K562 (cell line): Measurements from ENCODE around the gene MPPED1. TPM values are rescaled to one million over a fixed set of nuclear protein-coding genes. Genes with fewer than 3 reads are reported as not detected.

Source experiments
- ATAC-seq: fragments of 200-7000 bp; cut with Tn5 transposase; 3 replicates; pipeline ENCODE4 v1.9.1; 2020; ENCODE audit warnings: moderate library complexity
- BruUV-seq: library from RNA; stranded (reverse); fragments of 400-500 nt; replicated peaks from 2 replicates; lab custom pipeline; 2021; lab: Mats Ljungman, UMichigan
- CTCF ChIA-PET: fragments of 300-600 bp; formaldehyde crosslinking; extraction: SDS; loops from one replicate; lab custom pipeline; 2021; ENCODE audit warnings: low intra/inter-chr PET ratio; lab: Yijun Ruan, JAX
- POLR2A ChIA-PET: fragments of 300-600, 350-650 bp; sonication (Branson Sonifier 250); formaldehyde crosslinking; extraction: SDS; loops from one replicate; lab custom pipeline; 2021; ENCODE audit warnings: antibody characterized with exemption, inconsistent platforms; lab: Yijun Ruan, JAX
- DNase-seq, 4 experiments: peaks; one replicate each; pipeline versions ENCODE4 v3.0.0 to v3.0.0-alpha.2; 2011 to 2018; ENCODE audit warnings: low spot score in 3 of 4, mixed read lengths in 3 of 4; ENCODE audit errors: extremely low read depth in 1 of 4
- FAIRE-seq: peaks from 2 replicates; lab custom pipeline; 2011; peaks lifted over from hg19 to GRCh38; lab: Jason Lieb, UNC
- H2AFZ ChIP-seq: 2 replicates; pipeline ENCODE4 v1.6.0; 2011; ENCODE audit warnings: low read depth, low read length, control low read depth, inconsistent platforms
- H3K27ac ChIP-seq: fragments of 200-600 bp; 3 replicates; pipeline ENCODE4 v1.8.0; 2011; ENCODE audit warnings: low read depth, mild to moderate bottlenecking, control low read depth, inconsistent platforms, low read length, moderate library complexity, mixed read lengths; ENCODE audit errors: extremely low read depth
- H3K27me3 ChIP-seq, 2 experiments: fragments of 300-600 bp in 1 of 2; 2 replicates in 1 of 2; 3 replicates in 1 of 2; pipeline versions ENCODE4 v1.6.0 to v1.8.0; 2011; ENCODE audit warnings: inconsistent platforms in 2 of 2, low read length in 2 of 2, mild to moderate bottlenecking in 1 of 2, mixed read lengths in 1 of 2, moderate library complexity in 1 of 2; ENCODE audit not compliant: control insufficient read depth in 2 of 2, insufficient read depth in 2 of 2
- H3K36me3 ChIP-seq: fragments of 300-600 bp; 3 replicates; pipeline ENCODE4 v1.8.0; 2011; ENCODE audit warnings: mild to moderate bottlenecking, low read length, inconsistent platforms; ENCODE audit not compliant: control insufficient read depth, insufficient read depth
- H3K4me1 ChIP-seq, 2 experiments: fragments of 200-600 bp in 1 of 2; replicated peaks in 1 of 2; 2 replicates in 1 of 2; 3 replicates in 1 of 2; pipeline versions ENCODE4 v1.5.1 to v1.8.0; 2011; ENCODE audit warnings: inconsistent platforms in 2 of 2, low read length in 2 of 2, mild to moderate bottlenecking in 1 of 2, mixed read lengths in 1 of 2, moderate library complexity in 1 of 2; ENCODE audit not compliant: control insufficient read depth in 2 of 2, insufficient read depth in 2 of 2
- H3K4me2 ChIP-seq: 2 replicates; pipeline ENCODE4 v1.6.1; 2011; ENCODE audit warnings: low read length, control low read depth, inconsistent platforms, mixed read lengths; ENCODE audit not compliant: insufficient read depth
- H3K4me3 ChIP-seq: fragments of 200-600 bp; sonication (generic), shearing (Covaris generic); 2 replicates; pipeline ENCODE4 v1.5.1; 2016; ENCODE audit warnings: control low read depth, inconsistent platforms
- H3K79me2 ChIP-seq: fragments of 200-600 bp; 3 replicates; pipeline ENCODE4 v1.8.0; 2011; ENCODE audit warnings: low read length, inconsistent platforms; ENCODE audit not compliant: control insufficient read depth, insufficient read depth
- H3K9ac ChIP-seq, 2 experiments: 2 replicates each; pipeline versions ENCODE4 v1.6.0 to v1.6.1; 2011; ENCODE audit warnings: low read depth in 2 of 2, low read length in 2 of 2, control low read depth in 1 of 2, inconsistent platforms in 1 of 2, mild to moderate bottlenecking in 1 of 2, mixed read lengths in 1 of 2; ENCODE audit not compliant: insufficient read depth in 1 of 2
- H3K9me1 ChIP-seq: one replicate; pipeline ENCODE4 v1.6.0; 2011; ENCODE audit warnings: inconsistent platforms, mild to moderate bottlenecking, low read length, moderate library complexity; ENCODE audit not compliant: control insufficient read depth, insufficient read depth
- H3K9me3 ChIP-seq: replicated peaks from 2 replicates; pipeline ENCODE4 v1.5.1; 2011; ENCODE audit warnings: low read depth, low read length, inconsistent platforms; ENCODE audit not compliant: control insufficient read depth, insufficient read depth
- H4K20me1 ChIP-seq: replicated peaks from 2 replicates; pipeline ENCODE4 v1.6.1; 2011; ENCODE audit warnings: low read length, inconsistent platforms, mixed read lengths; ENCODE audit not compliant: control insufficient read depth, insufficient read depth
- KAT2B ChIP-seq: IDR thresholded peaks from one replicate; pipeline ENCODE4 v1.6.1; 2012; ENCODE audit warnings: low read depth, mild to moderate bottlenecking, control low read depth, inconsistent platforms, low read length, moderate library complexity
- TRIM28 ChIP-seq: fragments of 450-650 bp; IDR thresholded peaks from 2 replicates; pipeline ENCODE4 v1.6.1; 2017
- ZBTB8A ChIP-seq: fragments of 450-650 bp; IDR thresholded peaks from 2 replicates; pipeline ENCODE4 v1.6.1; 2018; ENCODE audit warnings: mild to moderate bottlenecking, moderate library complexity; ENCODE audit not compliant: partially characterized antibody
- WGBS: fragments of 100-300 bp; shearing (Covaris generic); methylation state at CpG from one replicate; pipeline ENCODE4 v1.1.6; 2016; ENCODE audit warnings: low coverage, mixed read lengths; ENCODE audit not compliant: insufficient coverage; ENCODE audit errors: missing lambda C conversion rate; 5-methylcytosine and 5-hydroxymethylcytosine counted together
- in situ Hi-C: fragments of 300-500 bp; cut with MboI; formaldehyde crosslinking; loops from 4 replicates; pipeline ENCODE4 v1.15.0; 2018; ENCODE audit warnings: inconsistent platforms, mixed read lengths
- intact Hi-C: fragments of 100-400 bp; cut with micrococcal nuclease; formaldehyde crosslinking; loops from 2 replicates; pipeline ENCODE4 v1.14.2; 2022
- polyA plus RNA-seq, 8 experiments: library from polyadenylated mRNA; depleted of rRNA in 4 of 8; stranded (reverse) in 5 of 8; unstranded in 3 of 8; fragments of >200 nt; fragmentation: Nextera tagmentation in 2 of 8; fragmentation: Illumina TruSeq in 1 of 8; extraction: Ambion mirVana in 2 of 8; extraction: Trizol in 1 of 8; gene quantifications; 2 replicates each; pipeline versions ENCODE4 v1.2.1 to v1.2.3, GENCODE V29; 2011 to 2014; ENCODE audit warnings: inconsistent platforms in 1 of 8, missing spikeins in 1 of 8
- total RNA-seq, 7 experiments: library from RNA; depleted of rRNA in 6 of 7; stranded (reverse); fragments of >200 nt in 6 of 7; fragmentation: Illumina TruSeq in 2 of 7; extraction: Trizol in 2 of 7; gene quantifications; 2 replicates each; pipeline versions ENCODE4 v1.2.1 to v1.2.3, GENCODE V29; 2011 to 2021; ENCODE audit warnings: low replicate concordance in 1 of 7
- TF ChIP-seq, protein P1 (sequence below): fragments of 250-450 bp; sonication (Bioruptor Pico); IDR thresholded peaks from 2 replicates; pipeline ENCODE4 v1.4.0; 2020

The MPPED1 gene
- total and polyA plus RNA-seq, 9 of the 15 experiments (the other 6 are each of a cell fraction or from before 2014, with no cell fraction given), result not detected

DNA sequence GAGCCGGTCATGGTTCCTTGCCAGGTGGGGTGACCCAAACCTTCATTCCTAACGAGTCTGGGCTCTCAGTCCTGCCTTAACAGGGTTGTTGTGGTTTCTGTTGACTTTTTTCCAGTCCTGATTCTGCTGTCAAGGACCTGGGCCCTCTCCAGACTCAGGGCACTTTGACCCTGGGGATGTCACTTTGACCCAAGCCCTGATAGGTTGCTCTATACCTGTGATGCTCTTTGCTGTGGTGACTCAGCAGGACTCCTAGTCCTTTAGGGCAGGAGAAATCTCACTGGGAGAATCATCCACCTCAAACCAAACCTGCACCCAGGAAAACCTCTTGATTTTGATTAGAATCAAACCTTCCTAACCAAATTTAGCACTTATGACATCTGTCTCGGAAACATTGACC is 20.5 kb upstream of the MPPED1 start:
- no peaks in the 10 kb centered on the region for H4K20me1 ChIP-seq
- H3K9me3 ChIP-seq, result no peaks in the 10 kb centered on the region
- no peak overlapping the region for H3K9ac ChIP-seq
- no peaks in the 10 kb centered on the region for H3K79me2 ChIP-seq
- H3K4me1 ChIP-seq, result peaks cover 0 to 5% of the 10 kb centered on the region in 2 experiments; a peak in 2 of 5 replicates
- WGBS, result 0% methylated on average over 2 of the region's 3 CpGs
- H3K36me3 ChIP-seq, result no peaks in the 10 kb centered on the region
- H2AFZ ChIP-seq, result no peak overlapping the region
- no peaks in the 10 kb centered on the region; a peak in 2 of 5 replicates for H3K27me3 ChIP-seq
- intact Hi-C loops, result no loop called here
- ChIA-PET POLR2A (no interaction called here), CTCF (no interaction called here)
- no peak for FAIRE-seq
- DNase-seq, result no peak
- ATAC-seq, result no peak
- no peak overlapping the region for H3K4me3 ChIP-seq
- in situ Hi-C loops, result loop anchor here (10.0 kb wide), 1 partner anchor 1233 kb away; no protein-coding TSS in a partner anchor
- H3K9me1 ChIP-seq, result no peaks in the 10 kb centered on the region
- no TSS peak for BruUV-seq
- no peak overlapping the region for H3K4me2 ChIP-seq
- no peak overlapping the region for H3K27ac ChIP-seq
- no peak for TF ChIP-seq ZBTB8A
- TF ChIP-seq, protein P1, sequence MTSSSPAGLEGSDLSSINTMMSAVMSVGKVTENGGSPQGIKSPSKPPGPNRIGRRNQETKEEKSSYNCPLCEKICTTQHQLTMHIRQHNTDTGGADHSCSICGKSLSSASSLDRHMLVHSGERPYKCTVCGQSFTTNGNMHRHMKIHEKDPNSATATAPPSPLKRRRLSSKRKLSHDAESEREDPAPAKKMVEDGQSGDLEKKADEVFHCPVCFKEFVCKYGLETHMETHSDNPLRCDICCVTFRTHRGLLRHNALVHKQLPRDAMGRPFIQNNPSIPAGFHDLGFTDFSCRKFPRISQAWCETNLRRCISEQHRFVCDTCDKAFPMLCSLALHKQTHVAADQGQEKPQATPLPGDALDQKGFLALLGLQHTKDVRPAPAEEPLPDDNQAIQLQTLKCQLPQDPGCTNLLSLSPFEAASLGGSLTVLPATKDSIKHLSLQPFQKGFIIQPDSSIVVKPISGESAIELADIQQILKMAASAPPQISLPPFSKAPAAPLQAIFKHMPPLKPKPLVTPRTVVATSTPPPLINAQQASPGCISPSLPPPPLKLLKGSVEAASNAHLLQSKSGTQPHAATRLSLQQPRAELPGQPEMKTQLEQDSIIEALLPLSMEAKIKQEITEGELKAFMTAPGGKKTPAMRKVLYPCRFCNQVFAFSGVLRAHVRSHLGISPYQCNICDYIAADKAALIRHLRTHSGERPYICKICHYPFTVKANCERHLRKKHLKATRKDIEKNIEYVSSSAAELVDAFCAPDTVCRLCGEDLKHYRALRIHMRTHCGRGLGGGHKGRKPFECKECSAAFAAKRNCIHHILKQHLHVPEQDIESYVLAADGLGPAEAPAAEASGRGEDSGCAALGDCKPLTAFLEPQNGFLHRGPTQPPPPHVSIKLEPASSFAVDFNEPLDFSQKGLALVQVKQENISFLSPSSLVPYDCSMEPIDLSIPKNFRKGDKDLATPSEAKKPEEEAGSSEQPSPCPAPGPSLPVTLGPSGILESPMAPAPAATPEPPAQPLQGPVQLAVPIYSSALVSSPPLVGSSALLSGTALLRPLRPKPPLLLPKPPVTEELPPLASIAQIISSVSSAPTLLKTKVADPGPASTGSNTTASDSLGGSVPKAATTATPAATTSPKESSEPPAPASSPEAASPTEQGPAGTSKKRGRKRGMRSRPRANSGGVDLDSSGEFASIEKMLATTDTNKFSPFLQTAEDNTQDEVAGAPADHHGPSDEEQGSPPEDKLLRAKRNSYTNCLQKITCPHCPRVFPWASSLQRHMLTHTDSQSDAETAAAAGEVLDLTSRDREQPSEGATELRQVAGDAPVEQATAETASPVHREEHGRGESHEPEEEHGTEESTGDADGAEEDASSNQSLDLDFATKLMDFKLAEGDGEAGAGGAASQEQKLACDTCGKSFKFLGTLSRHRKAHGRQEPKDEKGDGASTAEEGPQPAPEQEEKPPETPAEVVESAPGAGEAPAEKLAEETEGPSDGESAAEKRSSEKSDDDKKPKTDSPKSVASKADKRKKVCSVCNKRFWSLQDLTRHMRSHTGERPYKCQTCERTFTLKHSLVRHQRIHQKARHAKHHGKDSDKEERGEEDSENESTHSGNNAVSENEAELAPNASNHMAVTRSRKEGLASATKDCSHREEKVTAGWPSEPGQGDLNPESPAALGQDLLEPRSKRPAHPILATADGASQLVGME, result no peak
- no peak for TF ChIP-seq KAT2B
- TF ChIP-seq TRIM28, result no peak
